Activated CD4-positive, alpha-beta T cell treated with anti-CD3 and anti-CD28 coated beads, Interleukin-2, Interleukin-4, amounts not matched to agents 100 ng/mL and 50 ng/mL, durations not matched to agents 16 hours and 8 hours (primary cell): ENCODE results near the gene OXSR1.
A peak's percentile ranks its signal among the peaks of the same experiment; 100 is the strongest.
"Not testable (repeated sequence)": the region's sequence is repeated elsewhere in the genome, so short reads cannot be mapped to it uniquely, and the experiment has no call there.

Source experiments
- DNase-seq: peaks from one replicate; pipeline ENCODE4 v3.0.0-alpha.2; 2020; ENCODE audit warnings: low spot score

OXSR1 gene

GRCh38 chr3:38142959-38143358 is 22.4 kb upstream of the OXSR1 start:
- DNase-seq, result no peak

GRCh38 chr3:38143511-38143910 is 21.8 kb upstream of the OXSR1 start:
- no peak for DNase-seq

- no peak for DNase-seq
Observed at GRCh38 chr3:38146504-38146903, 18.8 kb upstream of the OXSR1 start.

- no peak for DNase-seq
Observed at GRCh38 chr3:38147421-38147820, 17.9 kb upstream of the OXSR1 start.

GRCh38 chr3:38148311-38148882 is 16.9 kb upstream of the OXSR1 start:
- DNase-seq, result no peak

- no peak for DNase-seq
Observed at GRCh38 chr3:38149708-38150107, 15.6 kb upstream of the OXSR1 start.

GRCh38 chr3:38150780-38151528 is 14.4 kb upstream of the OXSR1 start:
- no peak for DNase-seq

GRCh38 chr3:38151667-38152265 is 13.6 kb upstream of the OXSR1 start:
- no peak for DNase-seq

GRCh38 chr3:38152609-38153008 is 12.7 kb upstream of the OXSR1 start:
- no peak for DNase-seq

- no peak for DNase-seq
Observed at GRCh38 chr3:38153221-38153620, 12.1 kb upstream of the OXSR1 start.

GRCh38 chr3:38154033-38154494 is 11.3 kb upstream of the OXSR1 start:
- no peak for DNase-seq

- DNase-seq, result no peak
Observed at GRCh38 chr3:38154625-38155255, 10.6 kb upstream of the OXSR1 start.

- DNase-seq, result no peak
Observed at GRCh38 chr3:38155825-38156224, 9.5 kb upstream of the OXSR1 start.

GRCh38 chr3:38157117-38157516 is 8.2 kb upstream of the OXSR1 start:
- DNase-seq, result no peak

- no peak for DNase-seq
Observed at GRCh38 chr3:38157595-38157994, 7.7 kb upstream of the OXSR1 start.

- no peak for DNase-seq
Observed at GRCh38 chr3:38158472-38158871, 6.9 kb upstream of the OXSR1 start.

- DNase-seq, result not testable (repeated sequence)
Observed at GRCh38 chr3:38160704-38161103, 4.6 kb upstream of the OXSR1 start.

- DNase-seq, result peak; percentile 22
Observed at GRCh38 chr3:38163117-38163840, 2.1 kb upstream of the OXSR1 start.

- DNase-seq, result no peak
Observed at GRCh38 chr3:38163841-38164642, 1.3 kb upstream of the OXSR1 start.

GRCh38 chr3:38164643-38164951 is 740 bp upstream of the OXSR1 start:
- DNase-seq, result no peak

- peak; percentile 32 for DNase-seq
Observed at GRCh38 chr3:38165722-38166387, 518 bp downstream of the OXSR1 start.
